Fibroblast of lung (primary cell): ENCODE results near the gene ANKRD44. TPM values are rescaled to one million over a fixed set of nuclear protein-coding genes. Genes with fewer than 3 reads are reported as not detected.

Experiments
- DNase-seq, 2 donors: peaks; one replicate each; pipeline versions ENCODE4 v3.0.0 to v3.0.0-alpha.2; 2010; ENCODE audit warnings: low read depth in 2 of 2
- H2AFZ ChIP-seq: 2 replicates; pipeline ENCODE4 v1.5.1; 2012; ENCODE audit warnings: low read length, control low read depth, inconsistent platforms
- H3K27ac ChIP-seq: 2 replicates; pipeline ENCODE4 v1.5.1; 2011; ENCODE audit warnings: low read length, control low read depth; ENCODE audit not compliant: insufficient read depth
- H3K27me3 ChIP-seq: 2 replicates; pipeline ENCODE4 v1.5.1; 2011; ENCODE audit warnings: mild to moderate bottlenecking, low read length; ENCODE audit not compliant: control insufficient read depth, insufficient read depth
- H3K36me3 ChIP-seq: 2 replicates; pipeline ENCODE4 v1.5.1; 2011; ENCODE audit warnings: low read length; ENCODE audit not compliant: control insufficient read depth, insufficient read depth
- H3K4me1 ChIP-seq: 2 replicates; pipeline ENCODE4 v1.5.1; 2011; ENCODE audit warnings: low read length; ENCODE audit not compliant: control insufficient read depth, insufficient read depth; ENCODE audit errors: extremely low read depth
- H3K4me2 ChIP-seq: 2 replicates; pipeline ENCODE4 v1.5.1; 2011; ENCODE audit warnings: low read length, control low read depth; ENCODE audit not compliant: insufficient read depth; ENCODE audit errors: extremely low read depth
- H3K4me3 ChIP-seq, 4 experiments: fragments of 200-600 bp in 1 of 4; sonication (generic) in 1 of 4; replicated peaks in 1 of 4; 2 replicates each; pipeline ENCODE4 v1.5.1; 2011 to 2016; ENCODE audit warnings: low read length in 4 of 4, low read depth in 3 of 4, mild to moderate bottlenecking in 3 of 4, control low read depth in 2 of 4, inconsistent platforms in 1 of 4, mixed read lengths in 1 of 4; ENCODE audit not compliant: insufficient read depth in 1 of 4; ENCODE audit errors: control extremely low read depth in 1 of 4
- H3K79me2 ChIP-seq: 2 replicates; pipeline ENCODE4 v1.5.1; 2012; ENCODE audit warnings: mild to moderate bottlenecking, low read length, inconsistent platforms; ENCODE audit not compliant: control insufficient read depth, insufficient read depth
- H3K9ac ChIP-seq: 2 replicates; pipeline ENCODE4 v1.5.1; 2011; ENCODE audit warnings: mild to moderate bottlenecking, low read length, control low read depth; ENCODE audit not compliant: insufficient read depth
- H3K9me3 ChIP-seq: 2 replicates; pipeline ENCODE4 v1.5.1; 2012; ENCODE audit warnings: low read depth, low read length; ENCODE audit not compliant: control insufficient read depth, insufficient read depth
- H4K20me1 ChIP-seq: 2 replicates; pipeline ENCODE4 v1.5.1; 2011; ENCODE audit warnings: low read length; ENCODE audit not compliant: control insufficient read depth, insufficient read depth; ENCODE audit errors: extremely low read depth
- EZH2 ChIP-seq: IDR thresholded peaks from 2 replicates; pipeline ENCODE4 v1.5.1; 2012; ENCODE audit warnings: low read length, control low read depth, mild to moderate bottlenecking; ENCODE audit errors: missing control alignments
- polyA plus RNA-seq, 2 donors: library from polyadenylated mRNA; depleted of rRNA in 1 of 2; stranded (reverse) in 1 of 2; unstranded in 1 of 2; fragments of >200 nt; gene quantifications; 2 replicates each; pipeline ENCODE4 v1.2.1, GENCODE V29; 2011 to 2012; ENCODE audit warnings: missing spikeins in 1 of 2
- total RNA-seq: library from RNA; depleted of rRNA; stranded (reverse); fragments of >200 nt; gene quantifications from 2 replicates; pipeline ENCODE4 v1.2.1, GENCODE V29; 2014
- TF ChIP-seq, protein P1 (sequence below), 2 donors: IDR thresholded peaks in 1 of 2; conservative IDR thresholded peaks in 1 of 2; 1 replicate in 1 of 2; 2 replicates in 1 of 2; pipeline ENCODE4 v1.5.1; 2011 to 2012; ENCODE audit warnings: low read length in 2 of 2, control low read depth in 1 of 2, inconsistent platforms in 1 of 2, low read depth in 1 of 2, mild to moderate bottlenecking in 1 of 2

The ANKRD44 gene
- total and polyA plus RNA-seq, 2 donors (not counting 1 experiment from before 2014, with no cell fraction given): 7.6 to 9.7 TPM

DNA sequence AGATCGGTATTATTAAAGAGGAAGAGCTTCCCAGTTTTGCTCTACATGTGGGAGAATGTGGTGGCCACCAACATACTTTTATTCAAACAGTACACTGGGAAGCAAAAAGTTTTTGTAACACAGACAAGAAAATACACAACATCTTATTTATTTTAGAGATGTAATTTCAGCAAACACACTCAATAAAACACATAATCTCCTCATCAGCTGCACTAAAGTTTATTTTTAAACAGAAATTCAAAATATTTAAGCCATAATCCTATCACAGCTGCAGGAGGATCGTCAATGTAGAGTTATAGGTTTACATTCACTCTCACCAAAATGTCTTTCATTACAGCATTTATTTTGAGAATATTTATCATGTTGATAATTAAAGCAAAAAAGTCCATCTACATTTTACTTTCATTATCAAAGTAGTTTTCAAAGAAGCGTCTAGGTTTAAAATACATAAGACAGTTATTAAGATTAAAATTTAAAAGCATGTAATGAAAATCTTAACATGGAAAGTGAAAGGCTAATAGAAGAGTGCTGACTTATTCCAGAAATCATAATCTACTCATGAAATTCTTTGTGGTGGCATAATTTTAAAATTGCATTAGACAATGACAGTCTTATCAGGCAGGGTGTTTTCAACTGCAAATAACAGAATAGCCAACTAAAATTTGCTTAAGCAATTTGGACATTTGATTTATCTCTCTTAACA, 61.0 kb downstream of the ANKRD44 start:
- Histone ChIP-seq H3K4me3 (no peak overlapping the region), H3K27me3 (no peaks in the 10 kb centered on the region), H3K9ac (no peak overlapping the region), H3K79me2 (no peaks in the 10 kb centered on the region), H3K36me3 (no peaks in the 10 kb centered on the region), H4K20me1 (no peaks in the 10 kb centered on the region), H3K4me2 (peak overlapping the region; percentile 76), H2AFZ (no peak overlapping the region), H3K27ac (no peak overlapping the region), H3K9me3 (no peaks in the 10 kb centered on the region), H3K4me1 (peaks cover 2% of the 10 kb centered on the region)
- no peak for DNase-seq
- TF ChIP-seq, protein P1, sequence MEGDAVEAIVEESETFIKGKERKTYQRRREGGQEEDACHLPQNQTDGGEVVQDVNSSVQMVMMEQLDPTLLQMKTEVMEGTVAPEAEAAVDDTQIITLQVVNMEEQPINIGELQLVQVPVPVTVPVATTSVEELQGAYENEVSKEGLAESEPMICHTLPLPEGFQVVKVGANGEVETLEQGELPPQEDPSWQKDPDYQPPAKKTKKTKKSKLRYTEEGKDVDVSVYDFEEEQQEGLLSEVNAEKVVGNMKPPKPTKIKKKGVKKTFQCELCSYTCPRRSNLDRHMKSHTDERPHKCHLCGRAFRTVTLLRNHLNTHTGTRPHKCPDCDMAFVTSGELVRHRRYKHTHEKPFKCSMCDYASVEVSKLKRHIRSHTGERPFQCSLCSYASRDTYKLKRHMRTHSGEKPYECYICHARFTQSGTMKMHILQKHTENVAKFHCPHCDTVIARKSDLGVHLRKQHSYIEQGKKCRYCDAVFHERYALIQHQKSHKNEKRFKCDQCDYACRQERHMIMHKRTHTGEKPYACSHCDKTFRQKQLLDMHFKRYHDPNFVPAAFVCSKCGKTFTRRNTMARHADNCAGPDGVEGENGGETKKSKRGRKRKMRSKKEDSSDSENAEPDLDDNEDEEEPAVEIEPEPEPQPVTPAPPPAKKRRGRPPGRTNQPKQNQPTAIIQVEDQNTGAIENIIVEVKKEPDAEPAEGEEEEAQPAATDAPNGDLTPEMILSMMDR (conservative IDR thresholded peaks at IDR 0.05 in 1 of 2, IDR thresholded peaks at IDR 0.05 in 1 of 2; ENCODE audit: low read depth in 1 of 2, low read length in 2 of 2): no peak
- no peak for TF ChIP-seq EZH2

DNA sequence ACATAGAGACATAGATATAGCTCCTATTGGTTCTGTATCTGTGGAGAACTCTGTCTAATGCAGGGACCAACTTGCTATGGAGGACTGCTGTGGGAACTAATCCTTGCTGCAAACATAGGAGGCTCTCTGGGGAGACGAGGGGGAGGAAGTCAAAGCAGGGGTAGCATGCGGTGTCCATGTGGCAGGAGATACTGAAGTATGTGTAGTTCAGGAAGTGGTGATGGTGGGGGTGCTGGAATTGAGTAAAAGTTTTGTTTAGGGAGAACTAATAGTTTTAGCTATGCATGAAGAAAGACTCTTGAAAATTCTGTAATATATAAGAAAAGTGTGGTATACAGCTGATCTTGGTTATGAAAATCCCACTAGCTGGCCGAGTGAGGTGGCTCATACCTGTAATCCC, 62.0 kb downstream of the ANKRD44 start:
- peaks cover 2% of the 10 kb centered on the region for H3K4me1 ChIP-seq
- H3K4me2 ChIP-seq: no peak overlapping the region
- no peak for TF ChIP-seq EZH2
- TF ChIP-seq, protein P1 (conservative IDR thresholded peaks at IDR 0.05 in 1 of 2, IDR thresholded peaks at IDR 0.05 in 1 of 2; ENCODE audit: low read depth in 1 of 2, low read length in 2 of 2): no peak
- no peaks in the 10 kb centered on the region for H4K20me1 ChIP-seq
- no peak overlapping the region for H3K9ac ChIP-seq
- no peaks in the 10 kb centered on the region for H3K79me2 ChIP-seq
- H3K9me3 ChIP-seq: no peaks in the 10 kb centered on the region
- no peaks in the 10 kb centered on the region for H3K27me3 ChIP-seq
- no peak overlapping the region for H2AFZ ChIP-seq
- no peaks in the 10 kb centered on the region for H3K36me3 ChIP-seq
- H3K4me3 ChIP-seq: no peak overlapping the region
- peak in 1 of 2 donors; percentile 18 for DNase-seq
- no peak overlapping the region for H3K27ac ChIP-seq

DNA sequence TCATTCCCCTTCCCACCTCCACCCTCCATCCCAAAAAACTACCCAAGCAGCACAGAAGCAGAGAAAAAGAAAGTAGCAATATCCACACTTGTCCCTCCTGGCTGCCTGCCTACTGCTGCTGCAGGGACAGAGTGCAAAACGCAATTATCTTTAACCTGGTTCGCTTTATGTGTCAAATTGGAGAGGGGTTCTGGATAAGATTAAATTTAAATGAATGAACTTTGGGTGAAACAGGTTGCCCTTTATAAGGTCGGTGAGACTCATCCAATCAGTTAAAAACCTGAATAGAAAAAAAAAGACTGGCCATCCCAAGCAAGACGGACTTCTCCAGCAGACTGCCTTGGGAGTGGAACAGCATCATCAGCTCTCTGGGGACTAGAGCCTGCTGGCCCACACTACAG, 62.6 kb downstream of the ANKRD44 start:
- Histone ChIP-seq H3K9ac (no peak overlapping the region), H3K36me3 (no peaks in the 10 kb centered on the region), H3K27ac (no peak overlapping the region), H3K4me1 (peaks cover 2% of the 10 kb centered on the region), H2AFZ (no peak overlapping the region), H3K79me2 (no peaks in the 10 kb centered on the region), H3K27me3 (no peaks in the 10 kb centered on the region), H4K20me1 (no peaks in the 10 kb centered on the region), H3K9me3 (no peaks in the 10 kb centered on the region), H3K4me3 (no peak overlapping the region), H3K4me2 (no peak overlapping the region)
- TF ChIP-seq, protein P1 (conservative IDR thresholded peaks at IDR 0.05 in 1 of 2, IDR thresholded peaks at IDR 0.05 in 1 of 2; ENCODE audit: low read depth in 1 of 2, low read length in 2 of 2): no peak
- TF ChIP-seq EZH2: no peak
- no peak for DNase-seq
